A673 (cell line): ENCODE measurements around the gene POGK. TPM values are rescaled to one million over a fixed set of nuclear protein-coding genes. Genes with fewer than 3 reads are reported as not detected.

Experiments
- BruUV-seq: library from RNA; stranded (reverse); fragments of 400-500 nt; replicated peaks from 2 replicates; lab custom pipeline; 2021; lab: Mats Ljungman, UMichigan
- CTCF ChIA-PET: fragments of 300-600 bp; sonication (Branson Sonifier 250); formaldehyde crosslinking; loops from one replicate; lab custom pipeline; 2022; ENCODE audit warnings: antibody characterized with exemption; lab: Charles Lee
- POLR2A ChIA-PET: fragments of 300-600 bp; sonication (Branson Sonifier 250); formaldehyde crosslinking; loops from one replicate; lab custom pipeline; 2022; ENCODE audit warnings: antibody characterized with exemption; ENCODE audit not compliant: low non-redundant PET; lab: Charles Lee
- DNase-seq: peaks from one replicate; pipeline ENCODE4 v3.0.0-alpha.2; 2015; ENCODE audit warnings: low spot score
- H3K27ac ChIP-seq: fragments of 200-600 bp; sonication (generic); 2 replicates; pipeline ENCODE4 v1.5.1; 2016; ENCODE audit warnings: mixed run types, low read depth, mild to moderate bottlenecking, mixed read lengths, antibody characterized with exemption, low read length; ENCODE audit not compliant: poor library complexity, severe bottlenecking
- H3K27me3 ChIP-seq: fragments of 200-600 bp; sonication (generic); replicated peaks from 2 replicates; pipeline ENCODE4 v1.6.1; 2017; ENCODE audit warnings: mixed run types, low read depth, mild to moderate bottlenecking, mixed read lengths, antibody characterized with exemption, low read length; ENCODE audit not compliant: insufficient read depth, poor library complexity
- H3K36me3 ChIP-seq: fragments of 200-600 bp; sonication (generic); 2 replicates; pipeline ENCODE4 v1.6.1; 2016; ENCODE audit warnings: mixed run types, mild to moderate bottlenecking, mixed read lengths, antibody characterized with exemption, low read length; ENCODE audit not compliant: insufficient read depth, poor library complexity, severe bottlenecking
- H3K4me1 ChIP-seq: fragments of 200-600 bp; sonication (generic); 2 replicates; pipeline ENCODE4 v1.6.1; 2017; ENCODE audit warnings: mixed run types, mild to moderate bottlenecking, mixed read lengths, antibody characterized with exemption, low read length; ENCODE audit not compliant: insufficient read depth, poor library complexity, severe bottlenecking
- H3K4me3 ChIP-seq: fragments of 200-600 bp; sonication (generic); 2 replicates; pipeline ENCODE4 v1.5.1; 2016; ENCODE audit warnings: low read depth, mixed run types, mild to moderate bottlenecking, mixed read lengths, low read length; ENCODE audit not compliant: poor library complexity, severe bottlenecking
- H3K9me3 ChIP-seq: fragments of 200-600 bp; sonication (generic); 2 replicates; pipeline ENCODE4 v1.6.1; 2016; ENCODE audit warnings: mixed run types, low read depth, mild to moderate bottlenecking, mixed read lengths, antibody characterized with exemption, low read length; ENCODE audit not compliant: poor library complexity, severe bottlenecking
- EZH2 ChIP-seq: fragments of 200-600 bp; sonication (generic); IDR thresholded peaks from 2 replicates; pipeline ENCODE4 v1.6.1; 2017; ENCODE audit warnings: borderline replicate concordance, low read depth, mild to moderate bottlenecking, mixed read lengths, antibody characterized with exemption, low read length; ENCODE audit not compliant: poor library complexity, severe bottlenecking
- intact Hi-C: fragments of 100-400 bp; cut with micrococcal nuclease; formaldehyde crosslinking; loops from one replicate; pipeline ENCODE4 v1.10.0; 2022; ENCODE audit not compliant: unreplicated experiment
- total RNA-seq: library from RNA; stranded (reverse); gene quantifications from 2 replicates; pipeline ENCODE4 v1.2.3, GENCODE V29; 2021
- TF ChIP-seq, protein P1 (sequence below): fragments of 300-800, 200-600 bp; sonication (generic); conservative IDR thresholded peaks from 2 replicates; pipeline ENCODE4 v1.5.1; 2017; ENCODE audit warnings: low read depth, mild to moderate bottlenecking, antibody characterized with exemption, low read length, moderate library complexity, mixed read lengths

Gene POGK
- total RNA-seq, 1 experiment from 2014 or later, result 44.1 TPM

DNA sequence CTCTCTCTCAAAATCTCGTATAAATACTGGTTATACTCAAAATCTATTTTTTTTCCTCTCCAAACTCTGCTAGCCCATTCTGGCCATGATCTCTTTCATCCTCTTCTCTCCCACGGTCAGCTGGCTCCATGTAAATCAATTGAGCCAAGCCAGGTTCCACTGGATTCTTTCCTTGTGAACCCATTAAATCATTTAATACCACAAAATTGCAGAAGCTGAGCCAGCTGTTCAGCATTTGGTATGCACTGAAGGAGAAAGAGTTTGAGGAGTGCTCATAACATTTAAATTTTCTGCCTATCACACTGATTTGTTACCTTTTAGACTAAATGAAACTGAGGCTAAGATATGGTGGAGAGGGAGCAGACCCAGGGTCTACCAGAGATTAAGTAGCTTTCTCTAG lies 65.9 kb downstream of the POGK start:
- Histone ChIP-seq H3K4me1 (no peaks in the 10 kb centered on the region), H3K9me3 (no peaks in the 10 kb centered on the region), H3K4me3 (no peak overlapping the region), H3K27ac (no peak overlapping the region), H3K27me3 (peaks cover 20% of the 10 kb centered on the region), H3K36me3 (no peaks in the 10 kb centered on the region)
- BruUV-seq, result no TSS peak
- TF ChIP-seq, protein P1, sequence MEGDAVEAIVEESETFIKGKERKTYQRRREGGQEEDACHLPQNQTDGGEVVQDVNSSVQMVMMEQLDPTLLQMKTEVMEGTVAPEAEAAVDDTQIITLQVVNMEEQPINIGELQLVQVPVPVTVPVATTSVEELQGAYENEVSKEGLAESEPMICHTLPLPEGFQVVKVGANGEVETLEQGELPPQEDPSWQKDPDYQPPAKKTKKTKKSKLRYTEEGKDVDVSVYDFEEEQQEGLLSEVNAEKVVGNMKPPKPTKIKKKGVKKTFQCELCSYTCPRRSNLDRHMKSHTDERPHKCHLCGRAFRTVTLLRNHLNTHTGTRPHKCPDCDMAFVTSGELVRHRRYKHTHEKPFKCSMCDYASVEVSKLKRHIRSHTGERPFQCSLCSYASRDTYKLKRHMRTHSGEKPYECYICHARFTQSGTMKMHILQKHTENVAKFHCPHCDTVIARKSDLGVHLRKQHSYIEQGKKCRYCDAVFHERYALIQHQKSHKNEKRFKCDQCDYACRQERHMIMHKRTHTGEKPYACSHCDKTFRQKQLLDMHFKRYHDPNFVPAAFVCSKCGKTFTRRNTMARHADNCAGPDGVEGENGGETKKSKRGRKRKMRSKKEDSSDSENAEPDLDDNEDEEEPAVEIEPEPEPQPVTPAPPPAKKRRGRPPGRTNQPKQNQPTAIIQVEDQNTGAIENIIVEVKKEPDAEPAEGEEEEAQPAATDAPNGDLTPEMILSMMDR, result no peak
- no peak for TF ChIP-seq EZH2
- ChIA-PET POLR2A (no interaction called here), CTCF (no interaction called here)
- intact Hi-C loops, result no loop called here
- DNase-seq, result no peak

DNA sequence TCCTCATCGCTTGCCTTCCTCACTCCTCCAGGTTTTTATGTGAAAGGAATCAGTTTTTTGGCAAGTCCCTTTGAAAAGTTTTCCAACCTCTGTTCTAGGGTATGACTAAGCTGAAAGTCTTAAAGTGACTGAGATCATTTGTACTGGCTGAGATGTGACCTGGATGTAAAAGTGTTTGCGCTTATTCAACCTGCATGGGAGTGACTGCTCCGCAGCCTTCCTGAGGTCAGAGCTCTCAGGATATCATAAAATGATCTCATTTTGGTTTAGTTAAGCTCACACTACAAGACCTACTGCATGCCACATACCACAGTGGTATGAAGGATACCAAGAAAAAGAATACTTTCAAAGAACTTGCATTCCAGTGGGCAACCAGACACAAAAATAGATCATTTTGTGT lies 66.6 kb downstream of the POGK start:
- ChIA-PET POLR2A (no interaction called here), CTCF (no interaction called here)
- no peak for DNase-seq
- peaks cover 20% of the 10 kb centered on the region for H3K27me3 ChIP-seq
- TF ChIP-seq EZH2, result no peak
- TF ChIP-seq, protein P1, result no peak
- BruUV-seq, result no TSS peak
- no peak overlapping the region for H3K4me3 ChIP-seq
- H3K9me3 ChIP-seq, result no peaks in the 10 kb centered on the region
- intact Hi-C loops, result no loop called here
- no peaks in the 10 kb centered on the region for H3K36me3 ChIP-seq
- no peaks in the 10 kb centered on the region for H3K4me1 ChIP-seq
- H3K27ac ChIP-seq, result no peak overlapping the region

Other genes with a start within 250 kb of the POGK start
- gene TADA1, start 36.8 kb downstream of the POGK start, total RNA-seq, result 15.2 and 17.8 TPM in 2 replicates
- gene ILDR2, start 136.1 kb downstream of the POGK start, total RNA-seq, result not detected in 2 replicates
- gene MAEL, start 149.8 kb downstream of the POGK start, total RNA-seq, result not detected in 2 replicates